ENCODE measurements around the gene ASPSCR1. TPM values are rescaled to one million over a fixed set of nuclear protein-coding genes. Genes with fewer than 3 reads are reported as not detected.

Gene ASPSCR1
- total and polyA plus RNA-seq, 2 donors from 2014 or later, result 35.2 to 57.5 TPM

DNA sequence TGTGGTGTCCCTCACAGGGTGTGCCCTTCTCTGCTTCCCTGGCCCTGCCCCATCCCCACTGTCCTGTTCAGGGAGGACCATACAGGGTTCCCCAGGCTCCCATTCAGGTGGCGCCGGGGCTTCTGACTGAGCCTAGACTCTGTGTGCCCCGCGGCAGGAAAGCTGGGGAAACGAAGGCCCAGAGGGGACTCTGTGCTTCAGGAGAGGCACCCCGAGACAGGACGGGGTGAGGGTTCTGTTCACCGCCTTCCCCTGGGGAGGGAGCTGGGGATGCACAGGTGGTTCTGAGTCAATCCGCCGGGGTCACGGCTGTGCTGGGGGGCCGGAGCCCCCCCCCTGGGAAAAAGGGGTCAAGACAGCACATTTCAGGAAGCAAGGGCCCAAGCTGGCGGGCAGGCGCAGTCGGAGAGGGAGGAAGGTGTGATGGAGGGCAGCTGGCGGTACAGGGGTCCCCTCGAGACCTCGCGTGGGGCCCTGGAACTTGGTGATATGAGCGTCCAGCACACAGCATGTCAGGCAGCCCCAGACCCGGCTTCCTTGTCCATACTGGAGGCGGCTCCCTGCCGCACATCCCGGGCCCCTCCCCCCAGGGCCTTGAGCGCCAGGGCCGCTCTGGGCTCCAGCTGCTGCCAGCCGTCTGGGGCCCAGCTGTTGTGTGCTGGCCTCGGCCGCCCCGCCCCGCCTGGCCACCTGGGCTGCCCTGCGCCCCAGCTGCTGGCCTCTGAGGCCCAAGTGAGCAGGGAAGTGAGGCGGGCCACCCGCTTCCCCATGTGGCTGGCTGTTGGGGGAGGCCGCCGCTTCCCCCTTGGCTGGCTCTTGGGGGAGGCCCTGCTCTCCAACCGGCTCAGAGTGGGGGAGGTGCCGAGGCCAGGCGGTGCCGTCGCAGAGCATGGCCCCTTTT, 10.8 kb upstream of the ASPSCR1 start:
- Histone ChIP-seq H3K36me3 (ENCODE audit: control insufficient read depth in 2 of 3, insufficient read depth in 3 of 3, low read length in 3 of 3) (no peaks in the 10 kb centered on the region), H3K4me3 (ENCODE audit: low read length in 3 of 3) (no peak overlapping the region), H3K4me1 (ENCODE audit: control insufficient read depth in 2 of 3, insufficient read depth in 2 of 3, low read depth in 1 of 3, low read length in 3 of 3) (peaks cover 0 to 10% (median 0%) of the 10 kb centered on the region in 3 donors), H3K9me3 (ENCODE audit: control insufficient read depth in 2 of 3, insufficient read depth in 1 of 3, low read length in 3 of 3) (no peaks in the 10 kb centered on the region), H3K27ac (ENCODE audit: low read depth in 2 of 2, low read length in 2 of 2) (no peak overlapping the region), H3K27me3 (ENCODE audit: control insufficient read depth, insufficient read depth, low read length) (peaks cover 4% of the 10 kb centered on the region), H3K9ac (ENCODE audit: low read length in 3 of 3) (no peak overlapping the region)
- TF ChIP-seq, protein P1, sequence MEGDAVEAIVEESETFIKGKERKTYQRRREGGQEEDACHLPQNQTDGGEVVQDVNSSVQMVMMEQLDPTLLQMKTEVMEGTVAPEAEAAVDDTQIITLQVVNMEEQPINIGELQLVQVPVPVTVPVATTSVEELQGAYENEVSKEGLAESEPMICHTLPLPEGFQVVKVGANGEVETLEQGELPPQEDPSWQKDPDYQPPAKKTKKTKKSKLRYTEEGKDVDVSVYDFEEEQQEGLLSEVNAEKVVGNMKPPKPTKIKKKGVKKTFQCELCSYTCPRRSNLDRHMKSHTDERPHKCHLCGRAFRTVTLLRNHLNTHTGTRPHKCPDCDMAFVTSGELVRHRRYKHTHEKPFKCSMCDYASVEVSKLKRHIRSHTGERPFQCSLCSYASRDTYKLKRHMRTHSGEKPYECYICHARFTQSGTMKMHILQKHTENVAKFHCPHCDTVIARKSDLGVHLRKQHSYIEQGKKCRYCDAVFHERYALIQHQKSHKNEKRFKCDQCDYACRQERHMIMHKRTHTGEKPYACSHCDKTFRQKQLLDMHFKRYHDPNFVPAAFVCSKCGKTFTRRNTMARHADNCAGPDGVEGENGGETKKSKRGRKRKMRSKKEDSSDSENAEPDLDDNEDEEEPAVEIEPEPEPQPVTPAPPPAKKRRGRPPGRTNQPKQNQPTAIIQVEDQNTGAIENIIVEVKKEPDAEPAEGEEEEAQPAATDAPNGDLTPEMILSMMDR (IDR thresholded peaks at IDR 0.05; ENCODE audit: borderline replicate concordance, extremely low read depth, insufficient read depth), result no peak
- FAIRE-seq (no peak), DNase-seq (peak; percentile 78 to 92 (median 79))
- intact Hi-C loops (cut with DNase I), result loop anchor here (10.0 kb wide), 1 partner anchor 48 kb away; no protein-coding TSS in a partner anchor

DNA sequence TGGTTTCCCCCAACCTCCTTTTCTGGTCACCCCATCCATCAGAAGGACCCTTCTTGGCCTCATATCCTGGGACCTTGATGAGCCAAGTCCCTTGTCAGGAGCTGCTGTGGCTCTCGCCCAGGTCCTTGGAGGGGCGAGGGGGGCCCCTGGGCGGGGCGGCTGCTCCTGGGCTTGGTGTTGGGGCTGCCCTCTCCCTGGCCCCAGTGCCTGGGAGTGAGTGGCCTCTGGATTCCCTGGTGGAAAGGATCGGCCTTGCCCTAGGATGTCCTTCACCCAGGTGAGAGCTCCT, 10.2 kb upstream of the ASPSCR1 start:
- FAIRE-seq (no peak), DNase-seq (no peak)
- Histone ChIP-seq H3K27me3 (ENCODE audit: control insufficient read depth, insufficient read depth, low read length) (peaks cover 4% of the 10 kb centered on the region), H3K4me1 (ENCODE audit: control insufficient read depth in 2 of 3, insufficient read depth in 2 of 3, low read depth in 1 of 3, low read length in 3 of 3) (peaks cover 0 to 10% (median 0%) of the 10 kb centered on the region in 3 donors), H3K4me3 (ENCODE audit: low read length in 3 of 3) (no peak overlapping the region), H3K9me3 (ENCODE audit: control insufficient read depth in 2 of 3, insufficient read depth in 1 of 3, low read length in 3 of 3) (no peaks in the 10 kb centered on the region), H3K36me3 (ENCODE audit: control insufficient read depth in 2 of 3, insufficient read depth in 3 of 3, low read length in 3 of 3) (no peaks in the 10 kb centered on the region), H3K9ac (ENCODE audit: low read length in 3 of 3) (no peak overlapping the region), H3K27ac (ENCODE audit: low read depth in 2 of 2, low read length in 2 of 2) (no peak overlapping the region)
- intact Hi-C loops (cut with DNase I), result loop anchor here (10.0 kb wide), 1 partner anchor 48 kb away; no protein-coding TSS in a partner anchor
- TF ChIP-seq, protein P1 (IDR thresholded peaks at IDR 0.05; ENCODE audit: borderline replicate concordance, extremely low read depth, insufficient read depth), result no peak

- DNase-seq (peak; percentile 82 to 91 (median 90)), FAIRE-seq (no peak)
- peaks cover 4% of the 10 kb centered on the region for H3K27me3 ChIP-seq (ENCODE audit: control insufficient read depth, insufficient read depth, low read length)
- no peak overlapping the region for H3K9ac ChIP-seq (ENCODE audit: low read length in 3 of 3)
- H3K4me3 ChIP-seq (ENCODE audit: low read length in 3 of 3), result no peak overlapping the region
- no peak overlapping the region for H3K27ac ChIP-seq (ENCODE audit: low read depth in 2 of 2, low read length in 2 of 2)
- peaks cover 0 to 10% (median 0%) of the 10 kb centered on the region in 3 donors for H3K4me1 ChIP-seq (ENCODE audit: control insufficient read depth in 2 of 3, insufficient read depth in 2 of 3, low read depth in 1 of 3, low read length in 3 of 3)
- intact Hi-C loops (cut with DNase I), result loop anchor here (10.0 kb wide), 1 partner anchor 47 kb away; no protein-coding TSS in a partner anchor
- no peaks in the 10 kb centered on the region for H3K9me3 ChIP-seq (ENCODE audit: control insufficient read depth in 2 of 3, insufficient read depth in 1 of 3, low read length in 3 of 3)
- H3K36me3 ChIP-seq (ENCODE audit: control insufficient read depth in 2 of 3, insufficient read depth in 3 of 3, low read length in 3 of 3), result no peaks in the 10 kb centered on the region
- TF ChIP-seq, protein P1 (IDR thresholded peaks at IDR 0.05; ENCODE audit: borderline replicate concordance, extremely low read depth, insufficient read depth), result no peak
These were observed 9.7 kb upstream of the ASPSCR1 start for GRCh38 chr17:81967533-81968395.

Data from kidney (tissue), 14 donors.